Peyer's patch (tissue), 4 donors: ENCODE measurements around the gene ZNF853.

ENCODE experiments used
- POLR2A ChIP-seq, 2 donors: fragments of 450-650 bp; IDR thresholded peaks; one replicate each; pipeline ENCODE4 v1.5.1; 2017; ENCODE audit warnings: antibody characterized with exemption in 2 of 2, mild to moderate bottlenecking in 2 of 2, moderate library complexity in 2 of 2
- TF ChIP-seq, protein P1 (sequence below), 6 experiments: fragments of 450-650 bp in 4 of 6; fragments of 200-600 bp in 2 of 6; sonication (generic) in 1 of 6; IDR thresholded peaks; one replicate each; pipeline ENCODE4 v1.5.1; 2017 to 2019; ENCODE audit warnings: antibody characterized with exemption in 6 of 6, mild to moderate bottlenecking in 3 of 6, moderate library complexity in 1 of 6

DNA sequence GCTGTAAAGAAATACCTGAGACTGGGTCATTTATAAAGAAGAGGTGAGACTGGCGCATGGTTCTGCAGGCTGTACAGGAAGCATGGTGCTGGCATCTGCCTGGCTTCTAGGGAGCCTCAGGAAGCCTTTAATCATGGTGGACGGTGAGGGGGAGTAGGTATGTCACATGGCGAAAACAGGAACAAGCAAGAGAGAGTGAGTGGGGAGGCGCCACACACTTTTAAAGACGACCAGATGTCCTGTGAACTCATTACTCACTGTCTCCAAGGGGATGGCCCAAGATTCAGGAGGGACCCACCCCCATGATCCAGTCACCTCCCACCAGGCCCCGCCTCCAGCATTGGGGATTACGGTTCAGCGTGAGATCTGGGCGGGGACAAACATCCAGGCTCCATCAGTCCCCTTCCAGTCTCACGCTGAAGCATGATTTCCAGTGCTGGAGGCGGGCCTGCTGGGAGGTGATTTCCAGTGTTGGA lies 24.9 kb downstream of the ZNF853 start:
- TF ChIP-seq POLR2A (IDR thresholded peaks at IDR 0.05) = no peak
- TF ChIP-seq, protein P1, sequence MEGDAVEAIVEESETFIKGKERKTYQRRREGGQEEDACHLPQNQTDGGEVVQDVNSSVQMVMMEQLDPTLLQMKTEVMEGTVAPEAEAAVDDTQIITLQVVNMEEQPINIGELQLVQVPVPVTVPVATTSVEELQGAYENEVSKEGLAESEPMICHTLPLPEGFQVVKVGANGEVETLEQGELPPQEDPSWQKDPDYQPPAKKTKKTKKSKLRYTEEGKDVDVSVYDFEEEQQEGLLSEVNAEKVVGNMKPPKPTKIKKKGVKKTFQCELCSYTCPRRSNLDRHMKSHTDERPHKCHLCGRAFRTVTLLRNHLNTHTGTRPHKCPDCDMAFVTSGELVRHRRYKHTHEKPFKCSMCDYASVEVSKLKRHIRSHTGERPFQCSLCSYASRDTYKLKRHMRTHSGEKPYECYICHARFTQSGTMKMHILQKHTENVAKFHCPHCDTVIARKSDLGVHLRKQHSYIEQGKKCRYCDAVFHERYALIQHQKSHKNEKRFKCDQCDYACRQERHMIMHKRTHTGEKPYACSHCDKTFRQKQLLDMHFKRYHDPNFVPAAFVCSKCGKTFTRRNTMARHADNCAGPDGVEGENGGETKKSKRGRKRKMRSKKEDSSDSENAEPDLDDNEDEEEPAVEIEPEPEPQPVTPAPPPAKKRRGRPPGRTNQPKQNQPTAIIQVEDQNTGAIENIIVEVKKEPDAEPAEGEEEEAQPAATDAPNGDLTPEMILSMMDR (IDR thresholded peaks at IDR 0.05) = no peak
